DOHH2 (cell line): ENCODE data around the gene MED26.

Experiments
- H3F3A ChIP-seq: fragments of 200-600 bp; sonication (generic), shearing (Covaris generic); 2 replicates; pipeline ENCODE4 v1.6.0; 2016; ENCODE audit warnings: antibody characterized with exemption, mild to moderate bottlenecking; ENCODE audit not compliant: control insufficient read depth, insufficient read depth
- H3K27ac ChIP-seq: fragments of 200-600 bp; sonication (generic); 2 replicates; pipeline ENCODE4 v1.5.1; 2014; ENCODE audit warnings: low read depth, mild to moderate bottlenecking, low read length, moderate library complexity
- H3K27me3 ChIP-seq: fragments of 200-600 bp; sonication (generic); 2 replicates; pipeline ENCODE4 v1.6.1; 2014; ENCODE audit warnings: mild to moderate bottlenecking, low read length, mixed read lengths; ENCODE audit not compliant: control insufficient read depth
- H3K36me3 ChIP-seq: fragments of 200-600 bp; sonication (generic); 2 replicates; pipeline ENCODE4 v1.6.1; 2014; ENCODE audit warnings: mild to moderate bottlenecking, low read length, moderate library complexity, mixed read lengths; ENCODE audit not compliant: control insufficient read depth
- H3K4me1 ChIP-seq: fragments of 200-600 bp; sonication (generic); 2 replicates; pipeline ENCODE4 v1.6.1; 2014; ENCODE audit warnings: mild to moderate bottlenecking, low read length, mixed read lengths; ENCODE audit not compliant: control insufficient read depth
- H3K4me2 ChIP-seq: fragments of 200-600 bp; sonication (generic); 2 replicates; pipeline ENCODE4 v1.6.0; 2014; ENCODE audit warnings: mild to moderate bottlenecking, low read length, moderate library complexity
- H3K4me3 ChIP-seq: fragments of 200-600 bp; sonication (generic); 2 replicates; pipeline ENCODE4 v1.5.1; 2014; ENCODE audit warnings: mild to moderate bottlenecking, low read length, mixed read lengths
- H3K79me2 ChIP-seq: fragments of 200-600 bp; sonication (generic); 2 replicates; pipeline ENCODE4 v1.6.1; 2014; ENCODE audit warnings: mild to moderate bottlenecking, low read length, mixed read lengths; ENCODE audit not compliant: control insufficient read depth
- H3K9me2 ChIP-seq: fragments of 200-600 bp; sonication (generic); replicated peaks from 2 replicates; pipeline ENCODE4 v1.6.1; 2014; ENCODE audit warnings: mild to moderate bottlenecking, low read length, mixed read lengths; ENCODE audit not compliant: control insufficient read depth
- H3K9me3 ChIP-seq: fragments of 200-600 bp; sonication (generic); 2 replicates; pipeline ENCODE4 v1.6.1; 2014; ENCODE audit warnings: antibody characterized with exemption, low read length, mixed read lengths; ENCODE audit not compliant: control insufficient read depth, insufficient read depth
- H4K20me1 ChIP-seq: fragments of 200-600 bp; sonication (generic); 2 replicates; pipeline ENCODE4 v1.6.0; 2014; ENCODE audit warnings: low read depth, mild to moderate bottlenecking, antibody characterized with exemption, low read length, moderate library complexity; ENCODE audit not compliant: control insufficient read depth, insufficient read depth
- CTCF ChIP-seq: fragments of 200-600 bp; sonication (generic); IDR thresholded peaks from one replicate; pipeline ENCODE4 v1.5.1; 2014; ENCODE audit warnings: antibody characterized with exemption, mild to moderate bottlenecking, low read depth, low read length; ENCODE audit not compliant: poor library complexity, severe bottlenecking
- EZH2phosphoT487 ChIP-seq: fragments of 200-600 bp; sonication (generic); IDR thresholded peaks from 2 replicates; pipeline ENCODE4 v1.6.1; 2017; ENCODE audit warnings: borderline replicate concordance, mild to moderate bottlenecking, antibody characterized with exemption, low read length, moderate library complexity, mixed read lengths

The MED26 gene

GRCh38 chr19:16542910-16543472, 85.0 kb downstream of the MED26 start:
- no peak for TF ChIP-seq EZH2phosphoT487
- no peak for TF ChIP-seq CTCF
- Histone ChIP-seq H3K79me2 (peaks cover 87% of the 10 kb centered on the region), H3K4me3 (peak overlapping the region; percentile 100), H3K4me1 (peaks cover 64% of the 10 kb centered on the region), H4K20me1 (peaks cover 20% of the 10 kb centered on the region), H3K9me3 (no peaks in the 10 kb centered on the region), H3K4me2 (peak overlapping the region; percentile 86), H3K9me2 (no peaks in the 10 kb centered on the region), H3K27me3 (no peaks in the 10 kb centered on the region), H3F3A (peaks cover 26% of the 10 kb centered on the region), H3K27ac (peak overlapping the region; percentile 77), H3K36me3 (peaks cover 52% of the 10 kb centered on the region)

GRCh38 chr19:16542045-16542909, 85.7 kb downstream of the MED26 start, which contains the start of gene CHERP:
Gene CHERP, minus strand, starts transcription at chr19:16542437. Its CDS starts 59 bp downstream, at chr19:16542378.
- Histone ChIP-seq H3K27me3 (no peaks in the 10 kb centered on the region), H3K27ac (peak within 1 kb of the TSS; percentile 77), H3K4me2 (peak within 1 kb of the TSS; percentile 97), H3K79me2 (peaks cover 88% of the 10 kb centered on the region), H4K20me1 (peaks cover 24% of the 10 kb centered on the region), H3K9me2 (no peaks in the 10 kb centered on the region), H3K36me3 (peaks cover 59% of the 10 kb centered on the region), H3F3A (peaks cover 23% of the 10 kb centered on the region), H3K4me1 (peaks cover 56% of the 10 kb centered on the region), H3K4me3 (peak within 1 kb of the TSS; percentile 100), H3K9me3 (no peaks in the 10 kb centered on the region)
- TF ChIP-seq CTCF: no peak
- no peak for TF ChIP-seq EZH2phosphoT487

- peak overlapping the region; percentile 97 for H3K4me2 ChIP-seq
- peaks cover 23% of the 10 kb centered on the region for H3F3A ChIP-seq
- no peak for TF ChIP-seq EZH2phosphoT487
- TF ChIP-seq CTCF: no peak
- peak overlapping the region; percentile 100 for H3K4me3 ChIP-seq
- H3K9me3 ChIP-seq: no peaks in the 10 kb centered on the region
- H4K20me1 ChIP-seq: peaks cover 27% of the 10 kb centered on the region
- H3K27ac ChIP-seq: peak overlapping the region; percentile 77
- H3K79me2 ChIP-seq: peaks cover 90% of the 10 kb centered on the region
- no peaks in the 10 kb centered on the region for H3K27me3 ChIP-seq
- H3K9me2 ChIP-seq: no peaks in the 10 kb centered on the region
- H3K36me3 ChIP-seq: peaks cover 66% of the 10 kb centered on the region
- peaks cover 52% of the 10 kb centered on the region for H3K4me1 ChIP-seq
Observed at GRCh38 chr19:16541526-16542044, 86.4 kb downstream of the MED26 start.
